Omental fat pad (tissue), 4 donors: ENCODE measurements around the gene GPSM1. TPM values are rescaled to one million over a fixed set of nuclear protein-coding genes. Genes with fewer than 3 reads are reported as not detected.

ENCODE experiments used
- ATAC-seq: fragments of 150-250 bp; one replicate; pipeline ENCODE4 v1.9.1; 2016; ENCODE audit warnings: mild to moderate bottlenecking, moderate library complexity; ENCODE audit not compliant: low FRiP score
- DNase-seq: peaks from one replicate; pipeline ENCODE4 v3.0.0-alpha.2; 2019; ENCODE audit warnings: low spot score
- total RNA-seq, 4 donors: library from RNA; depleted of rRNA; stranded (reverse); fragments of >200 nt; gene quantifications; one replicate each; pipeline ENCODE4 v1.1.0, GENCODE V29; 2016
- TF ChIP-seq, protein P1 (sequence below), 3 donors: fragments of 450-650 bp; IDR thresholded peaks; one replicate each; pipeline ENCODE4 v1.5.1; 2016 to 2017; ENCODE audit warnings: antibody characterized with exemption in 3 of 3, mild to moderate bottlenecking in 3 of 3, moderate library complexity in 2 of 3

Gene GPSM1
- total RNA-seq, 4 donors from 2014 or later: 5.0 to 20.5 (median 7.3) TPM

DNA sequence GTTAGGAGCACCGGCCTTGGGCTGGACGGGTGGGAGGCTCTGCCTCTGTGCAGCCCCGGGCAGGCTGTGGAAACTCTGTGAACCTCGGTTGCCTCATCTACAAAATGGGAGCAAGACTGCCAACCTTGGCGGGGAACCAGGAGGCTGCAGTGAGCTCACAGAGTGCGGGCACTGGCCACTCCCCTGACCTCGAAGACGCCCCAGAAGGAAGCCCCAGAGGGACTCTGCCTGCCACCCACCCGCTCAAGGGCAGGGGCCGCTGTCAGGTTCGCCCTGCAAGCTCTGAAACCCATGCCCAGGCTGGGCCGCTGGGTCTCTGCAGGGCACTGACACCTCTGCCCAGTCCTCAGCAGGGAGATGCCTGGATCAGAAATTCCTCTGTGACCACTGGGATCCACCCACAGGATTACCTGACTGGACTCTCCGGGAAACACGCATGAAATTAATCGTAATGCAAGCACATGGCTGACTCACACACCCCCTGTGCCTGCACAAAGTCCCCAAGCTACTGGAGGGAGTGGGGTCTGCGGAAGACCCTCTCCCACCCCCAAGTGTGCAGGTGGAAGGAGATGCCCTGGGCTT is 30.8 kb upstream of the GPSM1 start:
- DNase-seq (no peak), ATAC-seq (no peak)
- TF ChIP-seq, protein P1, sequence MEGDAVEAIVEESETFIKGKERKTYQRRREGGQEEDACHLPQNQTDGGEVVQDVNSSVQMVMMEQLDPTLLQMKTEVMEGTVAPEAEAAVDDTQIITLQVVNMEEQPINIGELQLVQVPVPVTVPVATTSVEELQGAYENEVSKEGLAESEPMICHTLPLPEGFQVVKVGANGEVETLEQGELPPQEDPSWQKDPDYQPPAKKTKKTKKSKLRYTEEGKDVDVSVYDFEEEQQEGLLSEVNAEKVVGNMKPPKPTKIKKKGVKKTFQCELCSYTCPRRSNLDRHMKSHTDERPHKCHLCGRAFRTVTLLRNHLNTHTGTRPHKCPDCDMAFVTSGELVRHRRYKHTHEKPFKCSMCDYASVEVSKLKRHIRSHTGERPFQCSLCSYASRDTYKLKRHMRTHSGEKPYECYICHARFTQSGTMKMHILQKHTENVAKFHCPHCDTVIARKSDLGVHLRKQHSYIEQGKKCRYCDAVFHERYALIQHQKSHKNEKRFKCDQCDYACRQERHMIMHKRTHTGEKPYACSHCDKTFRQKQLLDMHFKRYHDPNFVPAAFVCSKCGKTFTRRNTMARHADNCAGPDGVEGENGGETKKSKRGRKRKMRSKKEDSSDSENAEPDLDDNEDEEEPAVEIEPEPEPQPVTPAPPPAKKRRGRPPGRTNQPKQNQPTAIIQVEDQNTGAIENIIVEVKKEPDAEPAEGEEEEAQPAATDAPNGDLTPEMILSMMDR (IDR thresholded peaks at IDR 0.05): no peak

- TF ChIP-seq, protein P1 (IDR thresholded peaks at IDR 0.05): no peak
- ATAC-seq (no peak), DNase-seq (no peak)
Measured at GRCh38 chr9:136297016-136297691, 30.2 kb upstream of the GPSM1 start.

DNA sequence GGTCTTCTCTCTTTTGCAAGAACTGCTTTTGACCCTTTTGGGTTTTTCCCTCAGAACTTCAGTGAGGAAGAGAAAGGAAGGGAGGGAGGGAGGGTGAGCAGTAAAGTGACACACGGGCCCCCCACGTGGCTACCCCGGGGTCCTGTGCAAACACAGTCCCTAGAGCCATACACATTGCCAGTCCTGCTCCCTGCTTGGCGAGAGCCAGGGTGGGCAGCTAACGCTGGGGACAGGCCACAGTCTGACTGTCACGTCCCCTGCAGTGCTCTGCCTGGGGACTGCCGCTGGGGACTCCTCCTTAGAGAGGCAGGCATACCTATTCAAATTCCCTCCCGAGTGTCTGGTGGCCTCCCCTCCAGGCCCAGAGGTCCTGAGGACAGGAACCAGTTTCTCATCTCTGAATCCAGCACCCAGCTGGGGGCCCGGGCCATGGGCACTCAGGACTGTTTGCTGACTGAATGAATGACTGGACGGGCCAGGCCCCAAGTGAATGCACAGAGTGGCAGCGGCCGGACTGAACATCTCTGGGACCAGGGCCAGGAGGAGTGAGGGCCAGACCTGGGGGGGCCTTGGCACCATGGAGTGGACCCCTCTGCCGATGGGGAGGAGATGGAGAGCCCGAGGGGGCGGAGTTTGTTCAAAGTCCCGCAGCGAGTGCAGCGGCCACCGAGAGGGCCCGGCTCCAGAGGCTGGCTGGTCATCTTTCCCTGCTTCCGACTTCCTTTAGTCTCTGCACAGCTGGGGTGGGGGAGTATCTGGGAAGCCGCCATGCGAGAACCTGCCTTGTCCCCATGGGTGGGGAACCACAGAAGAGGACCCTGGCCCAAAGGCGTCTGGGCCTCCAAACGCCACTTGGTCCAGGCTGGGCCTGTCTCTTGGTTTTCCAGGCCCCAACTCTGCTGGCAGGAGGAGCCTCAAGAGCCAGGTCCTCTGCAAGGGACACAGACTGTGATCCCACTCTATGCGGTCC is 29.3 kb upstream of the GPSM1 start:
- ATAC-seq (no peak), DNase-seq (no peak)
- TF ChIP-seq, protein P1 (IDR thresholded peaks at IDR 0.05): no peak

- TF ChIP-seq, protein P1 (IDR thresholded peaks at IDR 0.05): no peak
- no peak for DNase-seq
- no peak for ATAC-seq
Measured at GRCh38 chr9:136299116-136299515, 28.2 kb upstream of the GPSM1 start.

DNA sequence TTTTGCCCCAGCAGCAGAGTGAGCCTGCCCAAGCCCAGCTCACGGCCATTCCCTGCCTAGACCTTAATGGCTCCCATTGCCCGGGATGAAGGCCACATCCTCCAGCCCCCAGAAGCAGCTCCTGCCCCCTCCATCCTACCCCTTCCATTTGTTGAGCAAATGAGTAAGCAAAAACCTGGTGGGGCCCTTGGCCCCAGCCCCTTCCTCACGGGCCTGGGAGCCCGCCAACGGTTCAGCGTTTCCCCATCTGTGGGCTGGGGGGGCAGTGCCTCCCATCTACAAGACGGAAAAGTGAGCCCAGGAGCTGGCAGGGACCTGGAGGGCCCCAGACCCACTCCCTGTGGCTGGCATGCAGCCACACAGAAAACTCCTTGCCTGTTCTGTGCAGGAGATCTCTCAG is 27.8 kb upstream of the GPSM1 start:
- DNase-seq (no peak), ATAC-seq (no peak)
- TF ChIP-seq, protein P1 (IDR thresholded peaks at IDR 0.05): no peak

DNA sequence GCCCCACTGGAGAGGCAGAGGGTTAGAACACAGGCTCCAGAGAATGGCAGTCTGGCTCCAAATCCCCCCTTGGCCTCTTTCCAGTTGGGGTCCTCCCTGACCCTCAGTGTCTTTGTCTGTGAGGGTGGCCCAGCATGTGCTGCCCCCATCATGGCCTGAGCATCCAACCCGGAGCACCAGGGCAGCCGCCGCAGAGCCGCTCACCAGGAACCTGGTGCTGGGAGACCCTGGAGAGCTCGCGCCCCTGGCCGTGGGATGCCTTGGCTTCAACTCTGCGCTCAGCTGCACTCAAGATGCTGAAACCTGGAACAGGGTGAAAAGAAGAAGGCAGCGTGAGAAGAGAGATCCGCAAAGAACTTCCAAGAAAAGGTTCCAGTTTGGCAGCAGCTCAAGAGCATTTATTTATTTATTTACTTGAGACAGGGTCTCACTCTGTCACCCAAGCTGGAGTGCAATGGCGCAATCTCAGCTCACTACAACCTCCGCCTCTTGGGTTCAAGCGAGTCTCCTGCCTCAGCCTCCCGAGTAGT is 27.3 kb upstream of the GPSM1 start:
- no peak for ATAC-seq
- TF ChIP-seq, protein P1 (IDR thresholded peaks at IDR 0.05): no peak
- DNase-seq: no peak
